Measurements from ENCODE around the gene IL36A.

IL36A gene

GRCh38 chr2:113009622-113010021 is 4.4 kb downstream of the IL36A start:
- DNase-seq = no peak

GRCh38 chr2:113010088-113010487 is 4.8 kb downstream of the IL36A start:
- DNase-seq = no peak

- DNase-seq = no peak
Observed at GRCh38 chr2:113011108-113011507, 5.8 kb downstream of the IL36A start.

- DNase-seq = no peak
Observed at GRCh38 chr2:113012436-113013335, 7.4 kb downstream of the IL36A start.

GRCh38 chr2:113013336-113013661 is 8.0 kb downstream of the IL36A start:
- DNase-seq = no peak

- no peak for DNase-seq
Observed at GRCh38 chr2:113014067-113014466, 8.8 kb downstream of the IL36A start.

GRCh38 chr2:113015042-113015441 is 9.8 kb downstream of the IL36A start:
- DNase-seq = no peak

GRCh38 chr2:113015655-113016054 is 10.4 kb downstream of the IL36A start:
- DNase-seq = no peak

GRCh38 chr2:113018509-113018908 is 13.2 kb downstream of the IL36A start:
- DNase-seq = no peak

- no peak for DNase-seq
Observed at GRCh38 chr2:113021312-113021711, 16.1 kb downstream of the IL36A start.

GRCh38 chr2:113024764-113025163 is 19.5 kb downstream of the IL36A start:
- DNase-seq = no peak

GRCh38 chr2:113025737-113026136 is 20.5 kb downstream of the IL36A start:
- no peak for DNase-seq

- no peak for DNase-seq
Observed at GRCh38 chr2:113027691-113028090, 22.4 kb downstream of the IL36A start.

- no peak for DNase-seq
Observed at GRCh38 chr2:113028112-113028511, 22.9 kb downstream of the IL36A start.

GRCh38 chr2:113032737-113033136 is 27.5 kb downstream of the IL36A start:
- no peak for DNase-seq

GRCh38 chr2:113034016-113034415 is 28.8 kb downstream of the IL36A start:
- no peak for DNase-seq

GRCh38 chr2:113036763-113037162 is 31.5 kb downstream of the IL36A start:
- DNase-seq = no peak

- no peak for DNase-seq
Observed at GRCh38 chr2:113038291-113038690, 33.0 kb downstream of the IL36A start.

GRCh38 chr2:113039158-113039557 is 33.9 kb downstream of the IL36A start:
- DNase-seq = no peak

GRCh38 chr2:113039719-113040118 is 34.5 kb downstream of the IL36A start:
- DNase-seq = no peak

- no peak for DNase-seq
Observed at GRCh38 chr2:113041871-113042270, 36.6 kb downstream of the IL36A start.

GRCh38 chr2:113046465-113046864 is 41.2 kb downstream of the IL36A start:
- DNase-seq = no peak

GRCh38 chr2:113050921-113051895 is 45.9 kb downstream of the IL36A start:
- no peak for DNase-seq

GRCh38 chr2:113052396-113052917 is 47.2 kb downstream of the IL36A start, which contains the start of gene IL36B:
IL36B (minus strand) TSS chr2:113052867.
- DNase-seq = no peak

Data from SW 1271 (cell line).